A204.1 (cell line): ENCODE results near the gene ZFC3H1.

ENCODE experiments used
- FAIRE-seq: peaks from 2 replicates; lab custom pipeline; 2012; peaks lifted over from hg19 to GRCh38; lab: Jason Lieb, UNC

ZFC3H1 gene

GRCh38 chr12:71683633-71684032 is 20.0 kb upstream of the ZFC3H1 start:
- FAIRE-seq, result no peak

GRCh38 chr12:71682466-71682865 is 18.8 kb upstream of the ZFC3H1 start:
- no peak for FAIRE-seq

- no peak for FAIRE-seq
These were observed 8.2 kb upstream of the ZFC3H1 start for GRCh38 chr12:71671816-71672215.

DNA sequence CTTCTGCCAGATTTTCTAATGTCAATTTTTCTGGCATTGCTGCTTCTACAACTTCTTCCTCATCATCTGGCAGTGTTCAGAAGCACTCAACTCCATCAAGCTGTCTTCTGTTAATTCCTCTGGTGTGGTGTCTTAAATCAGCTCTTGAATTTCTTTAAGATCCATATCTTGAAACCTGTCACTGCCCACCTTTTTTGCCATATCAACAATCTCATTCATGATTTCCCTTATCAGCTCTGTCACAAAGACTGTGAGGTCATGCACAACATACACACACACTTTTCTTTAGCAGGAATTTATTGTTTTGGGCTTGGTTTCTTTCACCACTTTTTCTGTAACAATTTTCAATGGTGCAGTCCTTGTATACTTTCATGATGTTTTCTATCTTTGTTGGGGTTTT is 7.7 kb upstream of the ZFC3H1 start:
- no peak for FAIRE-seq

DNA sequence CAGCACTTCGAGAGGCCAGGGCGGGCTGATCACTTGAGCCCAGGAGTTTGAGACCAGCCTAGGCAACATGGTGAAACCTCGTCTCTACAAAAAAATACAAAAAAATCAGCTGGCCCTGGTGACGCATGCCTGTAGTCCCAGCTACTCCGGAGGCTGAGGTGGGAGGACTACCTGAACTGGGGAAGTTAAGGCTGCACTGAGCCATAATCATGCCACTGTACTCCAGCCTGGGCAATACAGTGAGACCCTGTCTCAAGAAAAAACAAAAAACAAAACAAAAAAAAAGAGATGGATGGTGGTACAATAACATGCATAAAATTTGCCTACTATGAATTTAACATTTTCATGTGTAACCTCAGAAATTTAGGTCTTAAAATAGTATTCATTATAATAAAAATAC is 2.6 kb upstream of the ZFC3H1 start:
- FAIRE-seq, result no peak

- FAIRE-seq, result no peak
These were observed 1.4 kb upstream of the ZFC3H1 start for GRCh38 chr12:71665090-71665463.

GRCh38 chr12:71664411-71665089 is 902 bp upstream of the ZFC3H1 start:
- no peak for FAIRE-seq

- FAIRE-seq, result no peak
These were observed 643 bp downstream of the ZFC3H1 start for GRCh38 chr12:71662849-71663560.

GRCh38 chr12:71661977-71662530 is 1.6 kb downstream of the ZFC3H1 start:
- FAIRE-seq, result no peak

DNA sequence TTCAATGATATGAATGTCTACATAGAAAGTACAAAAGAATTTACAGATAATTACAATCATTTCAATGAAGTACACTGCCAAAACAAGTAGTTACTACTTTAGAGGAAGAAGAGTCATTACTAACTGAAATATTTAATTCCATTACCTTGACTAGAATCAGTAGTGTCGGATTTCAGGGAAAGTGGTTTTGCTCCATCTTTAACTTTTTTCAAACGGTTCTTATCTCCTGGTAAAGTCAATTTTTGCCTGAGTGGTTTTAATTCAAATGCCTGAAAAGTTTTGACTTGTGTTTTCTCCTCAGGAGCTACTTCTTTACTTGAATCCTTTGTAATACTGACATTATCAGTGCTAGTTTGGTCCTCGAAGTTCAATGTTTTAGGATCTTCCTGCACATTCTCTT is 6.9 kb downstream of the ZFC3H1 start:
- no peak for FAIRE-seq

- FAIRE-seq, result no peak
These were observed 7.7 kb downstream of the ZFC3H1 start for GRCh38 chr12:71655907-71656306.

DNA sequence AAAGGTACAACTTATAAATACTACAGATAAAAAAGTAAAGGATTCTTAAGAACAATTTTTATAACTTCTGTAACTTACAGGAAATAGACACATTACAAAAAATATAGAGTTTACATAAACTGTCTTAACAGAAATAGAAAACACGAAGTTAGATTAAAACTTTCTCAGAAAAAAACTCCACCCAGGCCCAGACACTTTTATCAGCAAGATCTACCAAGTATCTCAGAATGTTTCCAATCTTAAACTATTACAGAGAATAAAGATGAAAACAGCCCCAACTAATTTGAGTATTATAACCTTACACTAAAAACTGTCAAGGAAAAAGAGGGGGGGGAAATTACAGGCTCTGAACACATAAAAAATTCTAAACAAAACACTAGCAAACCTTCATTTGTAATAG is 8.2 kb downstream of the ZFC3H1 start:
- no peak for FAIRE-seq

DNA sequence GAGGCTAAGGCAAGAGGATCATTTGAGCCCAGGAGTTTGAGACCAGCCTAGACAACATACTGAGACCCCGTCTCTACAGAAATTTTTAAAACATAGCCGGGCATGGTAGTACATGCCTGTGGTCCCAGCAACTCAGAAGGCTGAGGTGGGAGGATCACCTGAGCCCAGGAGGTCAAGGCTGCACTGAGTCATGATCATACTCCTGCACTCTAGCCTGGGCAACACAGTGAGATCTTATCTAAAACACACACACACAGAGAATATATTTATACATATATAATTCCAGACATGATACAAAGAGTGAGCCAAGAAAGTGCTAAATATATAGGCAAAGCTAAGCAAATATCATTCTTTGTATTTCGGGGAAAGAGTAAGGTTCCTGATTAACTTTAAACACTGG is 9.4 kb downstream of the ZFC3H1 start:
- FAIRE-seq, result no peak

DNA sequence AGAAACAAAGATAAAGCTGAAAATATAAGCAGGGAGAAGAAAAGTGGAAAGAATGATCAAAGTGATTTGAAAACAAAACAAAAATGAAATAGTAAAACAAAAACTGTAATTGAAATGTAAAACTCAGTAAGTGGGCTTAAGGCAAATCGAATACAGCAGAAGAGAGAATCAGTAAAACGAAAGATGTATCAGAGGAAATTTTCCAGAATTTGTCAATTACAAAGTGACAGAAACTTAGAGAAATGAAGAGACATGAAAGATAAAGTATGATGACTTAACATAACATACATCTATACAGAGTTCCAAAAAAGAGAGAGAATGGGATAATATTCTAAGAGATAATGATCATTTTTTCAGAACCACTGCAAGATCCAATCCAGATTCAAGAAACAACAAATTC is 10.5 kb downstream of the ZFC3H1 start:
- peak; percentile 16 for FAIRE-seq

DNA sequence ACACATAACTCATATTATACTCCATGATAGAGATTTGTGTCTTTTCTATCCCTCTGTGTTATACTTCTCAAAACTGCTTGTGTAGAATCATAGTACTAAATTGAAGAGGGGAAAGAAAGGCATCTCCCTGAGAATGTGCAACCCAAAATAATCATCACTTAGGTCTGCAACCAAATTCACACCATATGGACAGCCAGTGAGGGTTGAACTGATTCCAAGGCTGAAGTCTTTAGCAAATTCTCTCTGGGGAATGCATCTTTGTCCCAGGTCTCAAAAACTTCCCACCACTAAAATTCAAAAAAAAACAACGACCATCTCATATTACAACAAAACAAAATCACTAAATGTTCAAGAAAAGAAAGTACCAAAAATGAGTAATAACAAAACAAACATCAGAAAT is 11.0 kb downstream of the ZFC3H1 start:
- no peak for FAIRE-seq

- no peak for FAIRE-seq
These were observed 14.2 kb downstream of the ZFC3H1 start for GRCh38 chr12:71649401-71649800.

DNA sequence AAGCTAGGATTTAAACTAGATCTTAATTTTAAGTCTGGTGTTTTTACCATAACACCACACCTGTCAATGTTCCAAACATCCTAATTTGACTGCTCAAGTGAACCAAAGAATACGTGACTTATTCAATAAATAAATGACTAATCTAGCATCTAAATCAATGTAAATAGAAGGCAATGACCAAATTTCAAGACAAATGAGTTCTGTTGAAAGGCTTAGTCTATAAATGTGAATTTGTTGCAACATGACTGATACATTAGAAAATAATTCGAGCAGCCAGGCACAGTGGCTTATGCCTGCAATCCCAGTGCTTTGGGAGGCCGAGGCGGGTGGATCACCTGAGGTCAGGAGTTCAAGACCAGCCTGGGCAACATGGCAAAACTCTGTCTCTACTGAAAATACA is 15.1 kb downstream of the ZFC3H1 start:
- no peak for FAIRE-seq

- no peak for FAIRE-seq
These were observed 17.1 kb downstream of the ZFC3H1 start for GRCh38 chr12:71646512-71646911.

GRCh38 chr12:71645268-71645667 is 18.4 kb downstream of the ZFC3H1 start:
- FAIRE-seq, result no peak

DNA sequence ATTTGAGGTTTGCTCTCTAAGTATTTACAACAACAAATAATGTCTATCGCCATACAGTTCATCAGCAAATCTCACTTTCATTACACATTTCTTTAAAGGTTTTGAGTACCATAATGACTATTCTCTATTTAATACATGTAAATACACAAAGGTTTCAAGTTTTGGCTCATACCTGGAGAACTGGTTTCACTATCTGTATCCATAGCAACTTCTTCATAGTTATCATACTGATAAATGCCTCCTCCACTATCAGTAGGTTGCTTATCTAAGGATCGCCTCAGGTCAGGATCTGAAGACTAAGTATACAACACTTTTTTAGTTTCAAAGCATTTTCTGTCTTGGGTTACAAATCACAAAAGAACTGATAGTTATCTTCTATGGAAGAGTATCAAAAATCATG is 21.4 kb downstream of the ZFC3H1 start:
- no peak for FAIRE-seq

GRCh38 chr12:71641390-71641789 is 22.3 kb downstream of the ZFC3H1 start:
- FAIRE-seq, result no peak

GRCh38 chr12:71640316-71640715 is 23.3 kb downstream of the ZFC3H1 start:
- FAIRE-seq, result no peak

DNA sequence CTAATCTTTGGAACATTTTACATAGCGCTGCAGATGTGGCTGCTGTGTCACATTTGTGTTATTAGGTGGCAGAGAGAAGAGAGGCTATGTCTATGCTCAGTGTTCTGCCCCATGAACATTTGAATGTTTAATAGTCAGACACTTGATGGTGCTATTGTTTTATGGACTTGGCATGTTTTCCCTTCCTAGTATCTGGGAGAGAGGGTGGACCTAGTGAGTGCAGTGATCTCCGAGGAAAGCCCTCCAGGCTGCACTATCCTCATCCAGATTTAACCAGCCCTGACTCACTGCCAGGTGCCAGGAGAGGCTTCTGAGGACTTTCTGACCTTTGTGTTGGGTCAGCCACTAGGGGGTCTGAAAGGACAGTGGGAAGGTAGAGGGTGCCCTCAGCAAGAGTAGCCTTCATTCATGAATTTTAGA is 24.3 kb downstream of the ZFC3H1 start:
- FAIRE-seq, result no peak

GRCh38 chr12:71638499-71638898 is 25.1 kb downstream of the ZFC3H1 start:
- FAIRE-seq, result no peak
